Neural progenitor cell (in vitro differentiated cells): ENCODE measurements around the gene SIAE. TPM values are rescaled to one million over a fixed set of nuclear protein-coding genes. Genes with fewer than 3 reads are reported as not detected.

Experiments
- DNase-seq: peaks from one replicate; pipeline ENCODE4 v3.0.0-alpha.2; 2016; ENCODE audit warnings: low spot score
- H2AFZ ChIP-seq: fragments of 200-600 bp; sonication (generic); replicated peaks from 2 replicates; pipeline ENCODE4 v1.6.1; 2016; ENCODE audit warnings: antibody characterized with exemption
- H3F3A ChIP-seq: fragments of 200-600 bp; sonication (generic); 2 replicates; pipeline ENCODE4 v1.6.1; 2016; ENCODE audit warnings: antibody characterized with exemption, low read depth
- H3K27ac ChIP-seq: fragments of 200-600 bp; sonication (generic); 2 replicates; pipeline ENCODE4 v1.5.1; 2016; ENCODE audit warnings: mild to moderate bottlenecking
- H3K27me3 ChIP-seq: fragments of 200-600 bp; sonication (generic); 2 replicates; pipeline ENCODE4 v1.6.1; 2016; ENCODE audit warnings: mild to moderate bottlenecking, moderate library complexity
- H3K36me3 ChIP-seq: fragments of 200-600 bp; sonication (generic); 2 replicates; pipeline ENCODE4 v1.5.1; 2016
- H3K4me1 ChIP-seq: fragments of 200-600 bp; sonication (generic); 2 replicates; pipeline ENCODE4 v1.6.1; 2016; ENCODE audit warnings: mixed run types
- H3K4me2 ChIP-seq: fragments of 200-600 bp; sonication (generic); 2 replicates; pipeline ENCODE4 v1.6.1; 2016
- H3K4me3 ChIP-seq: fragments of 200-600 bp; sonication (generic); 2 replicates; pipeline ENCODE4 v1.5.1; 2016
- H3K79me2 ChIP-seq: fragments of 200-600 bp; sonication (generic); 2 replicates; pipeline ENCODE4 v1.6.1; 2016; ENCODE audit warnings: low read depth
- H3K9ac ChIP-seq: fragments of 200-600 bp; sonication (generic); 2 replicates; pipeline ENCODE4 v1.6.1; 2016
- H3K9me3 ChIP-seq: fragments of 200-600 bp; sonication (generic); 2 replicates; pipeline ENCODE4 v1.5.1; 2016; ENCODE audit warnings: low read depth
- H4K20me1 ChIP-seq: fragments of 200-600 bp; sonication (generic); 2 replicates; pipeline ENCODE4 v1.6.1; 2016; ENCODE audit warnings: low read depth
- H3K27ac Mint-ChIP-seq: 3 replicates; pipeline ENCODE4 v1.8.0; 2021; ENCODE audit warnings: mixed read lengths
- H3K27me3 Mint-ChIP-seq: 2 replicates; pipeline ENCODE4 v1.8.0; 2022; ENCODE audit warnings: low read depth, mild to moderate bottlenecking, inconsistent platforms, moderate library complexity, mixed read lengths; ENCODE audit not compliant: insufficient read depth
- H3K36me3 Mint-ChIP-seq: 3 replicates; pipeline ENCODE4 v1.8.0; 2021; ENCODE audit warnings: mixed read lengths
- H3K4me1 Mint-ChIP-seq: 3 replicates; pipeline ENCODE4 v1.8.0; 2021; ENCODE audit warnings: mixed read lengths
- H3K4me3 Mint-ChIP-seq: 3 replicates; pipeline ENCODE4 v1.8.0; 2021; ENCODE audit warnings: mild to moderate bottlenecking, moderate library complexity, mixed read lengths
- H3K9me3 Mint-ChIP-seq: 3 replicates; pipeline ENCODE4 v1.8.0; 2020; ENCODE audit warnings: mixed read lengths
- CTCF ChIP-seq: fragments of 200-600 bp; sonication (generic); IDR thresholded peaks from 2 replicates; pipeline ENCODE4 v1.5.1; 2017; ENCODE audit warnings: antibody characterized with exemption, mild to moderate bottlenecking
- EZH2 ChIP-seq: fragments of 200-600 bp; sonication (generic); IDR thresholded peaks from 2 replicates; pipeline ENCODE4 v1.6.1; 2017; ENCODE audit warnings: antibody characterized with exemption, mild to moderate bottlenecking, moderate library complexity
- EZH2phosphoT487 ChIP-seq: fragments of 200-600 bp; sonication (generic); IDR thresholded peaks from 2 replicates; pipeline ENCODE4 v1.6.1; 2017; ENCODE audit warnings: antibody characterized with exemption
- total RNA-seq: library from RNA; depleted of rRNA; stranded (reverse); fragments of >200 nt; gene quantifications from 2 replicates; pipeline ENCODE4 v1.2.3, GENCODE V29; 2015; ENCODE audit warnings: low replicate concordance

SIAE gene
- total RNA-seq, 1 donor from 2014 or later = 3.6 TPM

- H3K4me1 Mint-ChIP-seq = no peaks in the 10 kb centered on the region
- H3K27me3 Mint-ChIP-seq = no peaks in the 10 kb centered on the region
- no peaks in the 10 kb centered on the region for H3F3A ChIP-seq
- H2AFZ ChIP-seq = no peak overlapping the region
- no peak overlapping the region for H3K4me3 Mint-ChIP-seq
- no peak overlapping the region for H3K9ac ChIP-seq
- H3K27ac ChIP-seq = no peak overlapping the region
- H3K4me3 ChIP-seq = no peak overlapping the region
- no peaks in the 10 kb centered on the region for H3K27me3 ChIP-seq
- no peak overlapping the region for H3K4me2 ChIP-seq
- H3K36me3 Mint-ChIP-seq = peaks cover 37% of the 10 kb centered on the region
- H3K79me2 ChIP-seq = no peaks in the 10 kb centered on the region
- no peaks in the 10 kb centered on the region for H3K4me1 ChIP-seq
- TF ChIP-seq EZH2phosphoT487 (no peak), CTCF (no peak), EZH2 (no peak)
- no peaks in the 10 kb centered on the region for H3K36me3 ChIP-seq
- no peaks in the 10 kb centered on the region for H3K9me3 ChIP-seq
- no peak for DNase-seq
- H3K27ac Mint-ChIP-seq = no peak overlapping the region
- peaks cover 37% of the 10 kb centered on the region for H3K9me3 Mint-ChIP-seq
- H4K20me1 ChIP-seq = no peaks in the 10 kb centered on the region
Measured at GRCh38 chr11:124681421-124681820, 7.9 kb upstream of the SIAE start.

DNA sequence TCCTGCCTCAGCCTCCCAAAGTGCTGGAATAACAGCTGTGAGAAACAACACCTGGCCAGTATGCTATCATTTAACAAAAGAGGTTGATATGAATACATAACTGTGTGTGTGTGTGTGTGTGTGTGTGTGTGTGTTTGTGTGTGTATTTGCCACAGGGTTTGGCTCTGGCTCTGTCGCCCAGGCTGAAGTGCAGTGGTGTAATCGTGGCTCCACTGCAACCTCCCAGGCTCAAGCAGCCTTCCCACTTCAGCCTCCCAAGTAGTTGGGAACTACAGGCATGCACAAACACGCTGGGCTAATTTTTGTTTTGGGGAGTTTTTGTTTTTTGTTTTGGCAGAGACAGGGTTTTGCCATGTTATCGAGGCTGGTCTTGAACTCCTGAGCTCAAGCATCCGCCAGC, 4.9 kb upstream of the SIAE start:
- H3K9me3 ChIP-seq = no peaks in the 10 kb centered on the region
- H4K20me1 ChIP-seq = no peaks in the 10 kb centered on the region
- no peak overlapping the region for H3K27ac Mint-ChIP-seq
- H3K36me3 Mint-ChIP-seq = peaks cover 27% of the 10 kb centered on the region
- H3K4me3 ChIP-seq = no peak overlapping the region
- H3K4me1 Mint-ChIP-seq = peaks cover 12% of the 10 kb centered on the region
- H3K4me2 ChIP-seq = no peak overlapping the region
- TF ChIP-seq EZH2phosphoT487 (no peak), CTCF (no peak), EZH2 (no peak)
- H3F3A ChIP-seq = peaks cover 6% of the 10 kb centered on the region
- peaks cover 1% of the 10 kb centered on the region for H3K27me3 ChIP-seq
- no peaks in the 10 kb centered on the region for H3K79me2 ChIP-seq
- no peak overlapping the region for H2AFZ ChIP-seq
- no peak overlapping the region for H3K4me3 Mint-ChIP-seq
- H3K9ac ChIP-seq = no peak overlapping the region
- no peaks in the 10 kb centered on the region for H3K4me1 ChIP-seq
- H3K9me3 Mint-ChIP-seq = peaks cover 16% of the 10 kb centered on the region
- no peaks in the 10 kb centered on the region for H3K36me3 ChIP-seq
- H3K27ac ChIP-seq = no peak overlapping the region
- H3K27me3 Mint-ChIP-seq = no peaks in the 10 kb centered on the region
- DNase-seq = no peak

GRCh38 chr11:124676386-124676785, 2.8 kb upstream of the SIAE start:
- Histone ChIP-seq H3K4me2 (no peak overlapping the region), H3K9ac (no peak overlapping the region), H3K27me3 (peaks cover 19% of the 10 kb centered on the region), H3K27ac (no peak overlapping the region), H3K9me3 (no peaks in the 10 kb centered on the region), H3K36me3 (no peaks in the 10 kb centered on the region), H3K4me3 (no peak overlapping the region), H3F3A (peaks cover 6% of the 10 kb centered on the region), H3K4me1 (no peaks in the 10 kb centered on the region), H3K79me2 (no peaks in the 10 kb centered on the region), H4K20me1 (no peaks in the 10 kb centered on the region), H2AFZ (no peak overlapping the region)
- no peak for DNase-seq
- H3K4me1 Mint-ChIP-seq = peaks cover 20% of the 10 kb centered on the region
- no peak overlapping the region for H3K4me3 Mint-ChIP-seq
- no peak overlapping the region for H3K27ac Mint-ChIP-seq
- H3K27me3 Mint-ChIP-seq = peaks cover 4% of the 10 kb centered on the region
- TF ChIP-seq EZH2phosphoT487 (no peak), EZH2 (no peak), CTCF (no peak)
- H3K9me3 Mint-ChIP-seq = peaks cover 4% of the 10 kb centered on the region
- H3K36me3 Mint-ChIP-seq = peaks cover 17% of the 10 kb centered on the region
